Measurements from ENCODE around the gene LURAP1L.
A peak's percentile ranks its signal among the peaks of the same experiment; 100 is the strongest.

The LURAP1L gene

GRCh38 chr9:12854221-12854620 lies 79.4 kb downstream of the LURAP1L start:
- H3K27ac ChIP-seq: no peak overlapping the region
- TF ChIP-seq CTCF (IDR thresholded peaks at IDR 0.05; ENCODE audit: low read depth, low read length, missing control alignments): no peak
- no peaks in the 10 kb centered on the region for H3K36me3 ChIP-seq (replicated peaks)
- no peak for DNase-seq
- in situ Hi-C loops (cut with HindIII; ENCODE audit: low pct_ligation_motif_present, low sequenced_read_pairs): no loop called here
- H3K4me3 ChIP-seq (ENCODE audit: low read depth, low read length): no peak overlapping the region
- no peaks in the 10 kb centered on the region for H3K27me3 ChIP-seq (replicated peaks)

- DNase-seq: no peak
- no peaks in the 10 kb centered on the region for H3K36me3 ChIP-seq (replicated peaks)
- TF ChIP-seq CTCF (IDR thresholded peaks at IDR 0.05; ENCODE audit: low read depth, low read length, missing control alignments): no peak
- in situ Hi-C loops (cut with HindIII; ENCODE audit: low pct_ligation_motif_present, low sequenced_read_pairs): no loop called here
- no peaks in the 10 kb centered on the region for H3K27me3 ChIP-seq (replicated peaks)
- no peak overlapping the region for H3K27ac ChIP-seq
- no peak overlapping the region for H3K4me3 ChIP-seq (ENCODE audit: low read depth, low read length)
Measured at GRCh38 chr9:12855066-12855465, 80.2 kb downstream of the LURAP1L start.

GRCh38 chr9:12856603-12857002 lies 81.8 kb downstream of the LURAP1L start:
- in situ Hi-C loops (cut with HindIII; ENCODE audit: low pct_ligation_motif_present, low sequenced_read_pairs): no loop called here
- TF ChIP-seq CTCF (IDR thresholded peaks at IDR 0.05; ENCODE audit: low read depth, low read length, missing control alignments): no peak
- H3K4me3 ChIP-seq (ENCODE audit: low read depth, low read length): no peak overlapping the region
- DNase-seq: no peak
- H3K27me3 ChIP-seq (replicated peaks): no peaks in the 10 kb centered on the region
- no peak overlapping the region for H3K27ac ChIP-seq
- no peaks in the 10 kb centered on the region for H3K36me3 ChIP-seq (replicated peaks)

- no peak for TF ChIP-seq CTCF (IDR thresholded peaks at IDR 0.05; ENCODE audit: low read depth, low read length, missing control alignments)
- DNase-seq: peak; percentile 65
- peak overlapping the region; percentile 27 for H3K4me3 ChIP-seq (ENCODE audit: low read depth, low read length)
Measured at GRCh38 chr9:12859704-12860251, 85.0 kb downstream of the LURAP1L start.

GRCh38 chr9:12860998-12861397 lies 86.2 kb downstream of the LURAP1L start:
- no peak for DNase-seq
- TF ChIP-seq CTCF (IDR thresholded peaks at IDR 0.05; ENCODE audit: low read depth, low read length, missing control alignments): no peak
- Histone ChIP-seq H3K27me3 (replicated peaks) (no peaks in the 10 kb centered on the region), H3K4me3 (ENCODE audit: low read depth, low read length) (no peak overlapping the region), H3K36me3 (replicated peaks) (no peaks in the 10 kb centered on the region), H3K27ac (no peak overlapping the region)
- in situ Hi-C loops (cut with HindIII; ENCODE audit: low pct_ligation_motif_present, low sequenced_read_pairs): no loop called here

More at GRCh38 chr9:12859704-12860251, 85.0 kb downstream of the LURAP1L start:
- in situ Hi-C loops (cut with HindIII; ENCODE audit: low pct_ligation_motif_present, low sequenced_read_pairs): no loop called here
- no peaks in the 10 kb centered on the region for H3K27me3 ChIP-seq (replicated peaks)
- no peaks in the 10 kb centered on the region for H3K36me3 ChIP-seq (replicated peaks)
- peak overlapping the region; percentile 21 for H3K27ac ChIP-seq

Measured in brain microvascular endothelial cell (primary cell).